PC-9 (cell line): ENCODE measurements around the gene DGCR2.

ENCODE experiments used
- EZH2 ChIP-seq: fragments of 200-600 bp; sonication (generic); IDR thresholded peaks from 2 replicates; pipeline ENCODE4 v1.8.0; 2017; ENCODE audit warnings: antibody characterized with exemption, low read depth
- TF ChIP-seq, protein P1 (sequence below): fragments of 200-600 bp; sonication (generic); conservative IDR thresholded peaks from 2 replicates; pipeline ENCODE4 v1.6.1; 2017; ENCODE audit warnings: mixed run types, antibody characterized with exemption, mild to moderate bottlenecking, moderate library complexity

DNA sequence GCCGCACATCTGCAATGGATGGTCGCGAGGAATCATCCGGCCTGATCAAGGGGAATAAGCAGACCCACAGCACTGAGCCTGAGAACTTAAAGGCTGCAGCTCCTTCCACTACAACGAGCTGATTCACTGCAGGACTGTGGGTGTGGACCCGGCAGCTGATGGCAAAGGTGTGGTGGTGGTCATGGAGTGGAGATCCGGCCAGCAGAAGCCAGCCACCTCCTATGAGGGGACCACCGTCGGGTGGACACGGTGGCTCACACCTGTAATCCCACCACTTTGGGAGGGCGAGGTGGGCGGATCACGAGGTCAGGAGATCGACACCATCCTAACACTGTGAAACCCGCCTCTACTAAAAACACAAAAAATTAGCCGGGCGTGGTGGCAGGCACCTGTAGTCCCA lies 66.4 kb downstream of the DGCR2 start:
- TF ChIP-seq, protein P1, sequence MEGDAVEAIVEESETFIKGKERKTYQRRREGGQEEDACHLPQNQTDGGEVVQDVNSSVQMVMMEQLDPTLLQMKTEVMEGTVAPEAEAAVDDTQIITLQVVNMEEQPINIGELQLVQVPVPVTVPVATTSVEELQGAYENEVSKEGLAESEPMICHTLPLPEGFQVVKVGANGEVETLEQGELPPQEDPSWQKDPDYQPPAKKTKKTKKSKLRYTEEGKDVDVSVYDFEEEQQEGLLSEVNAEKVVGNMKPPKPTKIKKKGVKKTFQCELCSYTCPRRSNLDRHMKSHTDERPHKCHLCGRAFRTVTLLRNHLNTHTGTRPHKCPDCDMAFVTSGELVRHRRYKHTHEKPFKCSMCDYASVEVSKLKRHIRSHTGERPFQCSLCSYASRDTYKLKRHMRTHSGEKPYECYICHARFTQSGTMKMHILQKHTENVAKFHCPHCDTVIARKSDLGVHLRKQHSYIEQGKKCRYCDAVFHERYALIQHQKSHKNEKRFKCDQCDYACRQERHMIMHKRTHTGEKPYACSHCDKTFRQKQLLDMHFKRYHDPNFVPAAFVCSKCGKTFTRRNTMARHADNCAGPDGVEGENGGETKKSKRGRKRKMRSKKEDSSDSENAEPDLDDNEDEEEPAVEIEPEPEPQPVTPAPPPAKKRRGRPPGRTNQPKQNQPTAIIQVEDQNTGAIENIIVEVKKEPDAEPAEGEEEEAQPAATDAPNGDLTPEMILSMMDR: no peak
- no peak for TF ChIP-seq EZH2
